Activated gamma-delta T cell treated with anti-CD3 and anti-CD28 coated beads, Interleukin-2, amount 50 U/mL, for 16 hours (primary cell): ENCODE measurements around the gene C9orf72.

Experiments used
- DNase-seq: peaks from one replicate; pipeline ENCODE4 v3.0.0-alpha.2; 2020; ENCODE audit warnings: low read depth

The C9orf72 gene

DNA sequence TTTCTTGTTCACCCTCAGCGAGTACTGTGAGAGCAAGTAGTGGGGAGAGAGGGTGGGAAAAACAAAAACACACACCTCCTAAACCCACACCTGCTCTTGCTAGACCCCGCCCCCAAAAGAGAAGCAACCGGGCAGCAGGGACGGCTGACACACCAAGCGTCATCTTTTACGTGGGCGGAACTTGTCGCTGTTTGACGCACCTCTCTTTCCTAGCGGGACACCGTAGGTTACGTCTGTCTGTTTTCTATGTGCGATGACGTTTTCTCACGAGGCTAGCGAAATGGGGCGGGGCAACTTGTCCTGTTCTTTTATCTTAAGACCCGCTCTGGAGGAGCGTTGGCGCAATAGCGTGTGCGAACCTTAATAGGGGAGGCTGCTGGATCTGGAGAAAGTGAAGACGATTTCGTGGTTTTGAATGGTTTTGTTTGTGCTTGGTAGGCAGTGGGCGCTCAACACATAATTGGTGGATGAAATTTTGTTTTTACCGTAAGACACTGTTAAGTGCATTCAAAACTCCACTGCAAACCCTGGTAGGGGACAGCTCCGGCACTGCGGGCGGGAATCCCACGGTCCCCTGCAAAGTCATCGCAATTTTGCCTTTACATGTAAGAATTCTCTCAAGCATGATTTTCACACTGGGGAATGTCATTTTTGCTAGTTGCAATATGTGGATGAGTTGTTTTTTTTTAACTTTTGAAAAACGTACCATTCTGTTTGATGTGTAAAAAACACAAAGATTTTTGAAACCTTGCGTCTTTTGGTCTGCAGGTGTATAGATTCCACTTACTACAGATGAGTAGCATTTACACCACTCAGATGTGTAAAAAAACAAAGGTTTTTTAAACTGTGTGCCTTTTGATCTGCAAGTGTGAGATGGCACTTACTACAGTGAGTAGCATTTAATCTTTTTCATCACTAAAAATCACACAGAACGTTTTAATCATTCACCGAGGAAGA is 631 bp upstream of the C9orf72 start:
- DNase-seq, result peak; percentile 94

DNA sequence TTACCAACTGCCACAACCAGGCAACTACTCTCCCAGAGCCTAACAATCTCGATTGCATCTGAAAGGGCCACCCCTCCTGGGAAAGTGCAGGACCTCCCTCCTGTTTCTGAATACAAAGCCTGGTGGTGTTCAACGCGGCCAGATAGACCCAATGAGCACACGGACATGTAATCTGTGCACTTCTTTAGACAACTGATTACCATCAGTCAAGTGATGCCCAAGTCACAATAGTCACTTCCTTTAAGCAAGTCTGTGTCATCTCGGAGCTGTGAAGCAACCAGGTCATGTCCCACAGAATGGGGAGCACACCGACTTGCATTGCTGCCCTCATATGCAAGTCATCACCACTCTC is 739 bp downstream of the C9orf72 start:
- DNase-seq, result no peak

DNA sequence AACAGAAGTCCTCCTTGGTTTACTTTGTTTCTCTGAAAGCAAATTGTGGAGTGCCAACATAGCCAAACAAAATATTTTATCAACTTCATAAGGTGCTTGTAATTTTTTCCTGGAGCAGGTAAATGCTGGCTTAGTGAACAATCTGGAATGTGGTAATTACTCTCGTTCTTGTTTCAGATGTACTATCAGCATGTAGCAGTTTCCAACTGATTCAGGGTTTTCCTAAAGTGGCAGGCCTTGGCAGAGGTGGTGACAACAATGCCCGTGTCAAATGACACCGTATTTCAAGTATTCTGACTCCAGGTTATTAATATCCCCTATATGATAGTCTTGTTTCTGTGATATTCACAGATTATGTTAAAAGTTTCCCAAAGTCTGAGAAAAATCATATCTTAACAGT is 1.2 kb downstream of the C9orf72 start:
- no peak for DNase-seq

DNA sequence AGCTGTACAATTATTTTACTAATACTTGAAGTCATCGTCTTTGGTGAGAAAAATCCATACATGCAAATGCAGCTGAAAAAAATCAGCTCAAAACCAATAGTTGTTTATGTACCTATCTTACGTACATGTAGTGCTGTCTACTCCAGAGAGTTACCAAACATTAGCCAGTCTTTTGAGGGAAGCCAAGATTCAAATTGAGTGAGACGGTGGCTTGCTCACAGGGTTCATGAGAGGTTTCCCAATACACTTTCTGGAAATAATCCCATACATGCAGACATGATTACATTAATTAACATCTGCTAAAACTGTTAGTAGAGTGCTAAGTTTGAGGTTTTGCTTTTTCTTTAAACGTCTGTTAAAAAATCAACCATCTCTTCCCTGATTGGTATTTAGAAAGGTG is 2.3 kb downstream of the C9orf72 start:
- no peak for DNase-seq

DNA sequence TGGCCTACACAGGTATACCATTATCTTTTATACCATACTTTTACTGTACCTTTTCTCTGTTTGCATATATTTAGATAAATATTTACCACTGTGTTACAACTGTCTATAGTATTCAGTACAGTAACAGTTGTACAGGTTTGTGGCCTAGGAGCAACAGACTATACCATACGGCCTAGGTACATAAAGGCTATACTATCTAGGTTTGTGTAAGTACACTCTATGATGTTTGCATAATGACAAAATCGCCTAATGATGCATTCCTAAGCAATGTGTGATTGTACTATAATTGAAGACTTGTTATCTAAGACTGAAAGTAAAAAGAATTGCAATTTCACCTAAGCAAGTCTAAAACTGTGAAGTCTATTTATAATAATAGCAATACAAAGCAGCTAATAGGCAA is 3.9 kb downstream of the C9orf72 start:
- DNase-seq, result no peak

DNA sequence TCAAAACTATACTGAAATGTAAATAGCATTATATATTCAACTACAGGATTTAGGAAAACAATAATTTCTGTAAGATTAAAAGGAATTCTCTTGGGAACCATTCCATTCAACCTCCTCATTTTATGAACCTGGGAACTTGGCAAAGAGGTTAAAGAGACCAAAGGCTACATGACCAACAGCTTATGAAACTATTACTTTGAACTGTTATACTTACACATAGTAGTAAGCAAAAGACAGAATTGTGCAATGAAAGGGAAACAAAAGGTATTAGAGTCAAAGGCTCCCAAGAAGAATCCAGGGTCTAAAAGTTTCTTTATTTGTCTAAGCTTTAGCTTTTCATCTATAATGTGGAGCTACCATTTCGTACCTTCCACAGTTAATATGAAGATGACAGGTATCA is 7.2 kb downstream of the C9orf72 start:
- no peak for DNase-seq

DNA sequence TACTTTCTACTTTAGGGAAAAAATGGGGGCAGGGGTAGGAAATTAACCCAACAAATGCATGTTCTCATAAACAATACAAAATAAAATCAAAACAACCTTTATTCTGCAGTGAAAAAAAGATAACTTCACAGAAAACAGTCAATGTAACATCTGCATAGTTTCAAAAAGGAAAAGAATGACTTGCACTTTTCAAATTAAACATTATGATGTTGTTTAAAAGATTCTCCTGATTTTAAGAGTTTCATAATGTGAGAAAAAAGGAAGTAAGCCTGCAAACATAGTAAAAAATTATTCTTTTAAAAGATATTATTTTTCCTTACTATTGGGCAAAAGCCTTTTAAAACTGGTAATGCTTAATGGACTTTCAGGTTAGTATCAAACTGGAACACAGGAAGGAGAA is 7.6 kb downstream of the C9orf72 start:
- DNase-seq, result no peak

DNA sequence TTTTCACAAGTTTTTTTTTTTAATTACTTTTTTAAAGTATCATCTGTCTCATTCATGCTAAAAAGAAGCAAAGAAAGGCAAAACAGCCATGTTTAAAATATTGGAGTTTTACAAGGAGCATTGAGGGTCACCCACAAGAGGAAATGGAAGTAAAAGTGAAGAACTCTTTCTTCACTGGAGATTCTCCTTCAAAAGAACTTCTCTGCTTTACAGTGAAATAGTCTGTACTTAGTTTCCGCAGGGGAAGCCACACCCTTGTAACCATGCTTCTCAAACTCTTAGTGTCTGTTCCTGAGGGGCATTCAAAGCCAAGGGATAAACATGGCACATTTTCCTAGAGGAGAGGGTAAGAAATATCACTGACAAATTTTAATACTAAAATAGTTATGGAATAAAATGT is 8.6 kb downstream of the C9orf72 start:
- no peak for DNase-seq

DNA sequence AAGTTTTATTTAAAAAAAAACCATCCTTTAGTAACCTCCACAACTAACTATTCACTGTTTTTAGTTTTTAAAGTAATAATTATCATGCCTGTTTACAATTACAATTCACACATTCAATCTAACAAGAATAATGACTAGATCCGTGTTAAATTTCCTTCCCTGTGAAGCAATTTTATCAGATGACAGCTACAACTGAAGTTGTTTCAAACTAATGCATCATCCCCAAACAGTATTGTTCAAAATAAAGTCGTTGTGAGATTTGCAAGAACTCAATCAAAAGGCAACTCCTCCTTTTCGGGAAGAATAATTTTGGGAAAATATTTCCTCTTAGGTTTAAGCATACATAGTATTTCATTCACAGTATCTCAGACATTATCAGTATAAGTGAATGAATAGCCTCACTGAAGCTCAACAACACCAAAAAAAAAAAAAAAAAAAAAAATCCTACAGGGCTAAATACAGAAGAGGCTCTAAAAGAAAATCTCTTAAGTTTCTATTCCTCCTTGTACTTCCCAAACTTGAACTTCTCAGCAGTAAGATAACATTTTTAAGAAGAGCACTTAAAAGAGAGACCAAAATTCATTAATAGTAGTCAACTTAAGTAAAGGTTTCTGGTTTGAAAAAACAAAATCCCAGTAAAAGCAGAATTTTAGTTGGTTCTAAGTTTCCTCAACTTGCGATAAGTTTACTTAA is 9.4 kb downstream of the C9orf72 start:
- DNase-seq, result no peak

DNA sequence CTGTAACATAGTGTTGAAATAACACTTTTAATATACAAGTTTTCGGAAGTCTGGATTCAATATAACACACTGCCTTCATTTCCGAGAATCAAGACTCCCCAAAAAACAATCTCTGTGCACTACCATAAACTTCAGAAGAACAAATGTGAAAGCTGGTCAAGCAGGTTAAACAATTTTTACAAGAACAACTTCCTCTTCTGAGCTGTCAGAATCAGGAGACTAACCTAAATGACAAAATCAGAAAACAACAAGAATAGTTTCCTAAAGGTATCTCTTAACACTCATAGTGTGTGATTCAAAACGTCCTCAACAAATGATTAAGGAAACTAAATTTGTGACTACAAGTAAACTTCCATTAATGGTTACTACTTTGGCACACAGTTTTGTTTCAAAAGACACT is 11.6 kb downstream of the C9orf72 start:
- DNase-seq, result no peak

DNA sequence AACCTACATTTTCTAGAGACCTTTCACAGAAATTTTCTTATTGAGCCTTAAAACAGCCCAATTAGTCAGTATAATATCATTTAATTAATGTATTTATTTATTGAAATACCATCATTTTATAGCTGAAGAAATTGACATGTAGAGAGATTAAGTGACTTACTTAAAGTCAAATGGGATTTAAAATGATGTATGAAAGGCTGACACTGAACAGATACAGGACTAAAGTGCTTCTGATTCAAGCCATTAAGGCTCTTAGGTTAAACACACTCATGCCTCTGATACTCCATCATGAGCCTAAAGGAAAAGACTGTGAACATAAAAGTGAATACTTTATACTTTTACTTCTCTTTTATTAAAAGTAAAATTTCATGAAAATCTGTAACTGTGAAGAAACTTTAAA is 12.8 kb downstream of the C9orf72 start:
- DNase-seq, result no peak

DNA sequence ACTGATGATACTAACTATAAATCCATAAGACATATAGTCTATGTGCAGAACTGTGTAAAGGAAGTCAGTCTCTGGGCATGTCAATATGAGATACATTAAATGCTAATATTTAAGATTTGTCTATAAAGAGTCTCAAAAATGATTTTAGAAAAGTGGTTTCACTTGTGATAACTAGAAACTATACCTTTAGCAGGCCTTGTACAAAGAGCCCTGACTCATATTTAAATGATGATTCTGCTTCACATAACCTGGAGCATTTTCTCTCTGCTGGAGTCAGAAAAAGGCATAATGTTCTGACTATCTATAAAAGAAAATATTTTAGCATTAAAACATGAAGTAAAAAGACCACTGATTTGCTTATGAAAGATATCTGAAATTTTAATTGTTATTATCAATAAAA is 15.0 kb downstream of the C9orf72 start:
- no peak for DNase-seq

DNA sequence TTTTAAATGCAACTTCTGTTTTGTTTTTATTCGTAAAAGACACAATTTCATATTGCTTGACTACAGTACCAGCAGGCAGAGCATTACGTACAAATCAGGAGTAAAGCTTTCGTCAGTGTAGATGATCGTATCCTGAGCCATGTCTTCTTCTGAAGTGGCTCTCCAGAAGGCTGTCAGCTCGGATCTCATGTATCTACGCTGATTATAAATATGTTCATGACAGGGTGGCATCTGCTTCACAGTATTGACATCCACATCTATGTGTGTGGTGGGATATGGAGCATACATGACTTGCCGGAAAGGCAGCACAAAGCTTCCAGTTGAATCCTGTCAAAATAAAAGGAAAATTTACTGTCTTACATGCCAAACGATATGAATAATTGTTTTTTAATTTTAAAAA is 16.8 kb downstream of the C9orf72 start:
- DNase-seq, result no peak

DNA sequence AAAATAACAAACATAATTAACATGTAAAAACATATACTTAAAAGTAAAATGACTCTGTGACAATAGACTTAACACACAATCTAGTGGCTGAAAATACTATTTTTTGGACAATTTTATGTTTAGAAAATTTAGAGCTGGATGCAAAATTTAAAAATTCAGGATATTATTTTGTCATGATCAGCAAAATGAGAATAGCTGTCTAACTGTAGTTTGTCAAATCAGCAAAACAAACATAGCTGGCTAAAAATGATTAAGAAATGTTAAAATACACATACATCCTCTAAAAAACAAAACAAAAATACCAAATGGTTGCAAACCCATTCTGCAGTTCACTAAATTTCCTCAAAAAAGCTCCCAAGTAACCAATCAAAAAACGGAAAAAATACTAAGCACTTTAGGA is 18.6 kb downstream of the C9orf72 start:
- no peak for DNase-seq

DNA sequence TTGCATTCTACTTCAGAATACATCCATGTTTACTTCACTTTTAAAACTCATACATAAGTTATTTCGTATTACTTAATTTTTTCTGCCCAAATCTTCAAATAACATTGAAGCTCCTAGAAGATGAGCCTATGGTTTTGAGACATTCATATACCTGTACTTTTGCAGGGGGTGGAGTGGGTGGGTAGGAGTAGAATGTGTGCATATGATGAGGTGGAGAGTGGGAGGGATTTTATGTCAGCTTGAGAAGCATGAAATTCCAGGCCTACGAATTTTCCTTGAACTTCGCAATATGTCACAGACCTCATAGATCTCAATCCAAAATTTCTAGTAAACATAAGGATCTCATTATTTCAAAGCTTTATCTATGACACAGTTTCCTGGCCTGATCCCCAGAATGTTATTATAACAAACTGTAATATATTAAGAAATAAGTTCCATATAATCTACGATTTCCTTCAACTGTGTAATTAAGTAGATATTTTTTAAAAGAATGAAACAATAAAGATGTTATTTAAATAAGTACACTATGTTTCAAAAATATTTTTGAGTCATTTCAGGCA is 24.0 kb downstream of the C9orf72 start:
- no peak for DNase-seq

DNA sequence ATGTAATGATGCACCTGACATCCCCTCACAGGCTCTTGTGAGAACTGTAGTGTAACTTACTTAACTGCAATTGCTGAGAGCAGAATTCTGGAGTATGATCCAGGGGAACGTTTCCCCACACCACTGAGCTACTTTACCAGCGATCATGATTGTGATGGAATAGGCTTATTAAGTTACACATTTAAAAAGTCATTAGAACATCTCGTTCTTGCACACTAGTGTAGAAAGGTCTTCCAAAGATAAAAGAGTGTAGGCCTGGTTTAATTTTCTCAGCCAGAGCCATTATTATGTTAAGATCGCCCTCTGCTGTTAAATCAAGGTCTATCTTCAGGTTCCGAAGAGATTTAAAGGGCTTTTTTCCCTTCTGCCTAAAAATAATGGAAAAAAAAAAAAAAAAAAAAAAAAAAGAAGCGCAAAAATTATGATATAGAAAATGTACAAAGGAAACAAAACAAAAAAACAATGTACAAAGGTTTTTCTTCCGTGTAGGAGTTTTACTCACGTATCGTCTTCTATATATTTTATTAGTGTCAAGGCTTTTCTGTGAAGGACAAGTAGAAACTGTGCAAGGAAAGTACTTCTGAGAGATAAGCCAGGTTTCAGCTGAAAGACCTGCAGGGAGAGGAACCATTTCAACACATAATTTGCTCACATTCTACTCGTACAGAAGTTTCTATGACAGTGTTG is 25.1 kb downstream of the C9orf72 start:
- DNase-seq, result no peak

DNA sequence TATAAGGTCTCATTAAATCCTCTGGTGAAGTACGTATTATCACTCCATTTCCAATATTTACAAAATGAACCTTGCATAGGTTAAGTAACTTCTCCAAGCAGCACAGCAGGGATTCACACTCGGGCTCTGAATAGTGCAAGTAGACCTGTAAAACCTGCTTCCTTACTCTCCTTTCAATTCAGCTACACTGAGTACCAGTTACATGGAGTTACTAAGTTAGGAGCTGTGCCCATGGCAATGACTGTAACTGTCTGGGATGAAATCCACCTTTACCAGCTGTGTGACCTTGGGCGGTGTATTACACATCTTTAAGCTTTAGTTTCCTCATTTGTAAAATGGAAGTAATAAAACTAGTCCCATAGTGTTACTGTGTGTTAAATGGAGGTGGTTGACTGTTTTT is 27.8 kb downstream of the C9orf72 start:
- no peak for DNase-seq

DNA sequence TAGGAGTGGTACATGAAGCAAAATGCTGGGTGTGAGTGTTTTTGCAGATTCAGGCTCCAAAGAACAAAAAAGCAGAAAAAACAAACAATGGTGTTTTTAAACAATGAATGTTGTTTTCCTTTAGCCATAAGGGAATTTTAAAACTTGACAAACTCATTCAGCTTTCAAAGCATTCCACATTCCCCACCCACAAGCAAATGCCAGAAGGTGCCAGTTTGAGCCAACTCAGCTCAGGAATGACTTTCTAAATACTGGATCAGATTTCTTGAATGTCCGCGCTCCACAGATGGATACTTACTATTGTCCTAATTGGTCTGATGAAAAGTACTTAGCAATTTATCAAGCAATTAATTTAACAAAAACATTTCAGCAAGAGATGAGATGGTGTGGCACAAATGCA is 30.8 kb downstream of the C9orf72 start:
- no peak for DNase-seq

DNA sequence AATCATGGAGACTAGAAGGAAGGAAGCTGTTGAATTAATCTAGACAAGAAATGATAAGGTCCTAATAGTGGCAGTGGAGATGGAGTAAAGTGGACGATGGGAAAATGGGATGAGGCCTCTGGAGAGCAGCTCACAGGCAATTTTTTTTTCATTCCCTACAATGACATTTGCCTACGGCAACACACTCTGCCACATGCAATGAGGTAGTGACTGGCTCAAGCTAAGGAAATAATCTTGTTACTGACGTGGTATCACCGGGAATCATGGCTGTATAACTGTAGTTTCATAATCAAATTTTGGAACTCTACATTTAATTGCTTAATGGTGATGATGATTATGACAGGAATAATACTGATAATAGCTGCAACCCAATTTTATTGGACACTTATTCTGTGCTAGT is 31.5 kb downstream of the C9orf72 start:
- DNase-seq, result no peak

DNA sequence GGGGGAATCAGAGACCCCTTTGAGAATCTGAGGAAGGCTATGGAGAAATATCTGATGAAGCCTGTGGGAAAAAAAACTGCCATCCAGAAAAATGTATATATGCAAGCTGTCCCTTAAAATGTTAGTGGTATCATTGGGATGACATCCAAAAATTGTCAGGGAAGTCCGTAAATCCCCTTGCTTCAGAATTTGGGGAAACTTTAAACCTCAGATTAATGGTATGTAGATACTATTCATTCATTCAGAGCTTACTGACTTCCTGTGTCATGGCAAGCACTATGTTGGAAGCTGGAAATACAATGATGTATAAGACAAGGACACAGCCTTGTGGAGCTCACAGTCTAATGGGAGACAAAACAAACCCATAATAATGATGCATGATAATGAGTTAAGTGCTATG is 32.8 kb downstream of the C9orf72 start:
- DNase-seq, result no peak

DNA sequence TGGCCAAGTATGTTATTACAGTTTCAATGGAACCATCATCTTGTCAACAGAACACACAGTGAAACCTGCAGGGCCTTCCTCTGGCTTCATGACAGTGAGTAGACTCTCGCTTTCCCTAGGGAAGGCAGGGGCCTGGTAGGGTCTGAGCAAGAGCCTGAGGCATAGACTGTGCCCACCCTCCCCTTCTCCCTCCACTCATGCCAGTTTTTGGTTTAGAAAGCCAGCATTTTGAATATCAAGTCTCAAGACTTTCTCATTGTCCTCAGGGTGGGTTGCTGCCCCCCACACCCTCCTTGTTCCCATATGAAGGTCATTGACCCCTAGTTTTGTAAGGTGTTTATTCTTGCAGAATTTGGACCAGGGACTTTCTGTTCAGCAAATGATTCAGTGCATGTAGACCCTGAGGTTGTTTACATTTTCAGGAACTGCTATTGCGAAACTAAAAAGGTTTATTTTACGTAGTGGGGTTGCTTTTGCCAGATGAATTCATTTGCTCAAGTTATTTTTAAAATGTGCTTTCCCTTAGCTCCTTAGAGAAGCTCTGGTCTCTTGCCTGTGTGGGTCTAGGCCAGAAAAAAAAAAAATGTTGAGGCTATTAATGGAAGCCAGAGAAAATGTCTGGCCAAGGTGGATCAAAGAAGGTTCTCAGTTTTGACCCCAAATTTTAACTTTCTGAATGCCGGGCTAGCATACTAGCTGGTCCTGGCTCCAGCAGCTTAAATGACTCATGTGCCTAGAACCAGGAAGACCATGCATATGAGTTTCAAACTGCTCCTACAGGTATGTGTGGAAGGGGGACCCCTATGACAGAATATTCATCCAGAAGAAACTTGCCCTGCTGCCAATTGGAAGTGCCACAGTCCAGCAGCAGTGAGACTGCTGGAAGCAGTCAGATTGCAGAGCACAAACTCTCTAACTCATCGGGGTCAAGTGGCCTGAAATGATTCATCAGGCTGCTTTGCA is 33.5 kb downstream of the C9orf72 start:
- DNase-seq, result no peak

DNA sequence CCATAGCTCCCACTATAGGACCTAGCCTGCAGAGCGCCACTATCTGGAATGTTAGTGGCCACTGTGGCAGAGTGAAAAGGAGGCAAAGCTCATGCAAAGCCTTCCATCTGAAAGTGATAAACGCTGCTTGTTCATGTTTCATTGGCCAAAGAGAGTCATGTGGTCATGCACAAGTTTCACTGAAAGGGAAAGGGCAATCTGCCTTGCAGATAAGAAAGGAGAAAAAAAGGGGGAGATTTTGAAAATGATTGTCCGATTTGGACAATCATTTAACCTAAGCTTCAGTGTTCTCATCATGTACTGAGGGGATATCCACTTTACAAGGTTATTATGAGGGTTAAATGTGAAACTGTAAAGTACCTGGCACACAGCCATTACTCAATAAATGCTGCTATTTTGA is 34.6 kb downstream of the C9orf72 start:
- no peak for DNase-seq
